ENCODE measurements around the gene ZNF792. TPM values are rescaled to one million over a fixed set of nuclear protein-coding genes. Genes with fewer than 3 reads are reported as not detected.
"Not testable (repeated sequence)": the region's sequence is repeated elsewhere in the genome, so short reads cannot be mapped to it uniquely, and the experiment has no call there.

Gene ZNF792
- total and polyA plus RNA-seq, 7 experiments from 2014 or later: 11.0 to 33.9 (median 18.3) TPM

DNA sequence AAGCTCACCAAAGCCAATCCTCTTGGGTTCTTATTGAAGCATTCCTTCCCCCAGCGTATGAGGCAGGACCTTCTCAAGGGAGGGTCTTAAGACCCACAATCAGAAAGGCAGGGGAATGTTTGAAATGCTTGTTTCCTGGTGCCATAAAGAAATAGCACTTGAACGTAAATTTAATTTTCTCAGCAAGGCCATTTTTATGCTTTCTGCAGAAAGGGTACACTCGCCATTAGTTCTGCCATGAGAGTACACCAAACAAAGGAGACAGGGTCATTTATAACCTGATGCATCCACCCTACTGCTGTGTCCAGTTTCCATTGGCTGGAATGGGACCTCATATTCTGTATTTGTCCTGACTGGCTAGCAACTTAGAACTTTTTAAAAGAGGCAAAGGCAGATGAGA, 46.9 kb downstream of the ZNF792 start:
- H3K9me3 Mint-ChIP-seq: peaks cover 7 to 71% (median 28%) of the 10 kb centered on the region in 11 donors
- H3K9me3 ChIP-seq (ENCODE audit: control insufficient read depth in 2 of 3, low read length in 3 of 3): peaks cover 0 to 18% (median 0%) of the 10 kb centered on the region in 3 experiments
- H3K36me3 Mint-ChIP-seq: peaks cover 0 to 14% (median 6%) of the 10 kb centered on the region in 5 donors
- intact Hi-C loops (cut with micrococcal nuclease); H3K4me1 Mint-ChIP-seq; H3K27me3 ChIP-seq (ENCODE audit: control insufficient read depth in 2 of 2, insufficient read depth in 2 of 2, low read length in 2 of 2); H3K4me1 ChIP-seq (ENCODE audit: control insufficient read depth in 2 of 2, insufficient read depth in 2 of 2, low read length in 2 of 2); ATAC-seq; DNase-seq; H3K4me3 ChIP-seq (ENCODE audit: low read length); H3K4me3 Mint-ChIP-seq; H3K27ac ChIP-seq (ENCODE audit: low read depth, low read length); H3K27ac Mint-ChIP-seq; CTCF ChIA-PET; H3K36me3 ChIP-seq (ENCODE audit: control insufficient read depth in 2 of 3, insufficient read depth in 3 of 3, low read length in 3 of 3): not testable (repeated sequence)
- peaks cover 0 to 10% (median 4%) of the 10 kb centered on the region in 5 donors for H3K27me3 Mint-ChIP-seq
- POLR2A ChIA-PET: interaction anchor here (1.9 kb wide), 1 partner anchor 9 kb away, joined by 5 read pairs; the partner anchor contains the start of gene ZNF30

- Histone ChIP-seq H3K27me3 (ENCODE audit: control insufficient read depth in 2 of 2, insufficient read depth in 2 of 2, low read length in 2 of 2) (peaks cover 3 to 6% of the 10 kb centered on the region in 2 donors), H3K4me1 (ENCODE audit: control insufficient read depth in 2 of 2, insufficient read depth in 2 of 2, low read length in 2 of 2) (no peaks in the 10 kb centered on the region), H3K27ac (ENCODE audit: low read depth, low read length) (no peak overlapping the region), H3K4me3 (ENCODE audit: low read length) (no peak overlapping the region), H3K9me3 (ENCODE audit: control insufficient read depth in 2 of 3, low read length in 3 of 3) (no peaks in the 10 kb centered on the region), H3K36me3 (ENCODE audit: control insufficient read depth in 2 of 3, insufficient read depth in 3 of 3, low read length in 3 of 3) (no peaks in the 10 kb centered on the region)
- Mint-ChIP-seq H3K9me3 (peaks cover 1 to 37% (median 12%) of the 10 kb centered on the region in 11 donors), H3K4me1 (peaks cover 0 to 13% (median 2%) of the 10 kb centered on the region in 7 donors), H3K27ac (no peak overlapping the region), H3K36me3 (peaks cover under 1 to 22% (median 12%) of the 10 kb centered on the region in 5 donors), H3K4me3 (no peak overlapping the region), H3K27me3 (peaks cover 12 to 33% (median 30%) of the 10 kb centered on the region in 5 donors)
- ATAC-seq (no peak), DNase-seq (no peak)
- CTCF ChIA-PET: no interaction called here
- POLR2A ChIA-PET: no interaction called here
- intact Hi-C loops (cut with micrococcal nuclease): no loop called here
Observed at GRCh38 chr19:34910770-34911169, 53.3 kb downstream of the ZNF792 start.

Other genes with a start within 250 kb of the ZNF792 start
- gene ZNF181, start 230.0 kb downstream of the ZNF792 start, total RNA-seq: 10 to 100 TPM in 2 of 5 experiments, 1 to 10 TPM in 3; 4.8 to 28.5 (median 8.4) TPM
- 10 to 100 TPM; 34.5 to 36.0 TPM for gene ZNF181, start 230.0 kb downstream of the ZNF792 start, polyA plus RNA-seq
- 10 to 100 TPM in 2 of 5 experiments, 1 to 10 TPM in 3; 2.9 to 11.6 (median 5.3) TPM for gene ZNF599, start 191.0 kb downstream of the ZNF792 start, total RNA-seq
- 10 to 100 TPM in 1 of 2 donors, 1 to 10 TPM in 1; 9.6 to 10.9 TPM for gene ZNF599, start 191.0 kb downstream of the ZNF792 start, polyA plus RNA-seq
- 10 to 100 TPM in 1 of 5 experiments, 1 to 10 TPM in 4; 2.0 to 13.1 (median 3.5) TPM for gene ZNF30, start 37.3 kb downstream of the ZNF792 start, total RNA-seq
- 10 to 100 TPM; 10.2 to 13.0 TPM for gene ZNF30, start 37.3 kb downstream of the ZNF792 start, polyA plus RNA-seq
- 100 to 1,000 TPM in 4 of 5 experiments, 10 to 100 TPM in 1; 90.1 to 286 (median 253) TPM for gene GRAMD1A, start 36.1 kb upstream of the ZNF792 start, total RNA-seq
- 10 to 100 TPM; 33.6 to 74.9 TPM for gene GRAMD1A, start 36.1 kb upstream of the ZNF792 start, polyA plus RNA-seq
- gene SCN1B, start 66.2 kb upstream of the ZNF792 start, total RNA-seq: 1 to 10 TPM in 4 of 5 experiments, under 1 TPM in 1; 0.48 to 1.9 (median 1.8) TPM
- under 1 TPM in 1 of 2 donors, not detected in 1; 0.23 TPM for gene SCN1B, start 66.2 kb upstream of the ZNF792 start, polyA plus RNA-seq
- not detected for gene HPN, start 77.5 kb upstream of the ZNF792 start, total RNA-seq
- gene HPN, start 77.5 kb upstream of the ZNF792 start, polyA plus RNA-seq: not detected
- not detected for gene FXYD3, start 151.6 kb upstream of the ZNF792 start, total RNA-seq
- gene FXYD3, start 151.6 kb upstream of the ZNF792 start, polyA plus RNA-seq: not detected
- gene LGI4, start 170.8 kb upstream of the ZNF792 start, total RNA-seq: 1 to 10 TPM in 1 of 5 experiments, under 1 TPM in 4; 0.19 to 1.6 (median 0.51) TPM
- not detected for gene LGI4, start 170.8 kb upstream of the ZNF792 start, polyA plus RNA-seq
- gene FXYD1, start 174.6 kb upstream of the ZNF792 start, total RNA-seq: 1 to 10 TPM in 1 of 5 experiments, under 1 TPM in 2, not detected in 2; 0.46 to 1.2 (median 0.78) TPM
- gene FXYD1, start 174.6 kb upstream of the ZNF792 start, polyA plus RNA-seq: under 1 TPM in 1 of 2 donors, not detected in 1; 0.91 TPM
- gene FXYD7, start 179.0 kb upstream of the ZNF792 start, total RNA-seq: 10 to 100 TPM in 1 of 5 experiments, 1 to 10 TPM in 4; 1.8 to 13.2 (median 3.5) TPM
- 1 to 10 TPM; 2.1 to 2.6 TPM for gene FXYD7, start 179.0 kb upstream of the ZNF792 start, polyA plus RNA-seq
- gene FXYD5, start 190.5 kb upstream of the ZNF792 start, total RNA-seq: 100 to 1,000 TPM; 362 to 458 (median 387) TPM
- gene FXYD5, start 190.5 kb upstream of the ZNF792 start, polyA plus RNA-seq: 100 to 1,000 TPM; 464 to 575 TPM

Data from naive thymus-derived CD4-positive, alpha-beta T cell (primary cell).